ENCODE measurements around the gene CCNC.

DNA sequence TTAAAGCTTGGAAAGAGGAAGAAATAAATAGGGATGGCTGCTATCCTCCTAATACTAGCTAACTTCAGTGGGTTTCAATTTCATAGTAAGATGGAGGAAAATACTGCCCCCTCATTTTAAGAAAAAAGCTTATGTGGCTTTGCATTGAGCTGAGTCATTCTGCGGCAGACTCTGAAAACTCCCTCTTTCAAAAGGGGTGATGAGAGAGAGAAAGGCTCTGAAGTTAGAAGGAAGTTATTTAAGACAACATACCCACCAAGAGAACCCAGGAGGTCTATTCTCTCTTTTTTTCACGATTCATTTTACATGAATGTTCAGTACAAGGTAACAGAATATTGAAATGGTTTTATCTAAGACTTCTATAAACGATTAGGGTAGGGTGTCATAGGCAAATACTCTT, 42.7 kb upstream of the CCNC start:
- TF ChIP-seq GATA2 (IDR thresholded peaks at IDR 0.05; ENCODE audit: low read depth, low read length): no peak
- TF ChIP-seq GATA3 (IDR thresholded peaks at IDR 0.05; ENCODE audit: low read depth, low read length): no peak
